Measurements from ENCODE around the gene C19orf85.
"Not testable (repeated sequence)": the region's sequence is repeated elsewhere in the genome, so short reads cannot be mapped to it uniquely, and the experiment has no call there.

The C19orf85 gene

DNA sequence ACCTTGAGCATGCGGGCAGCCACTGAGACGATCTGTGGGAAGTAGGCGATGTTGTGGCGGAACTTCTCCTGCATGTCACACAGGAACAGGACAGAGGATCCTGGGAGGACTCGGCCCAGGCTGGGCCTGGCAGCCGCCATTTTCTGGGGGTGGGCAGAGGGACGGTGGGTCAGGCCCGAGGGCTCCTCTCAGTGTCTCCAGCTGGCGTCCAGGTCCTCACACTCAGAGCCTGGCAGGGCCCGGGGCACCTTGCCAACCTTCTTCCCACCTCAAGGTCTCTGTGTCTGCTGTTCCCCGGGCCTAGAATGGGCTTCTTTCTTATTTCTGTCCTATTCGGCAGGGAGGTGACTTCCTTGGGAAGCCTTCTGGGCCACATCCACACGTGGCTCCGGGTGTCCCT is 8.2 kb downstream of the C19orf85 start:
- Mint-ChIP-seq H3K4me3 (no peak overlapping the region), H3K27me3 (peaks cover 25% of the 10 kb centered on the region), H3K36me3 (ENCODE audit: insufficient read depth) (peaks cover 5% of the 10 kb centered on the region), H3K9me3 (no peaks in the 10 kb centered on the region), H3K27ac (ENCODE audit: low read depth) (no peak overlapping the region), H3K4me1 (peaks cover 23% of the 10 kb centered on the region)
- ATAC-seq (replicated peaks; ENCODE audit: extremely low read depth, poor library complexity, severe bottlenecking) (no peak), DNase-seq (ENCODE audit: low spot score in 2 of 2) (no peak)

GRCh38 chr19:55455576-55456235 is 8.8 kb downstream of the C19orf85 start:
- H3K27me3 Mint-ChIP-seq, result peaks cover 25% of the 10 kb centered on the region
- ATAC-seq (replicated peaks; ENCODE audit: extremely low read depth, poor library complexity, severe bottlenecking) (no peak), DNase-seq (ENCODE audit: low spot score in 2 of 2) (no peak)
- H3K9me3 Mint-ChIP-seq, result no peaks in the 10 kb centered on the region
- H3K4me1 Mint-ChIP-seq, result peaks cover 21% of the 10 kb centered on the region
- H3K4me3 Mint-ChIP-seq, result no peak overlapping the region
- H3K36me3 Mint-ChIP-seq (ENCODE audit: insufficient read depth), result peaks cover 6% of the 10 kb centered on the region
- H3K27ac Mint-ChIP-seq (ENCODE audit: low read depth), result no peak overlapping the region

- ATAC-seq (replicated peaks; ENCODE audit: extremely low read depth, poor library complexity, severe bottlenecking), result no peak
- peaks cover 17% of the 10 kb centered on the region for H3K4me1 Mint-ChIP-seq
- H3K9me3 Mint-ChIP-seq, result no peaks in the 10 kb centered on the region
- H3K36me3 Mint-ChIP-seq (ENCODE audit: insufficient read depth), result peaks cover 5% of the 10 kb centered on the region
- DNase-seq (ENCODE audit: low spot score in 2 of 2), result no peak
- H3K27me3 Mint-ChIP-seq, result peaks cover 25% of the 10 kb centered on the region
- H3K4me3 Mint-ChIP-seq, result no peak overlapping the region
- no peak overlapping the region for H3K27ac Mint-ChIP-seq (ENCODE audit: low read depth)
These were observed 9.7 kb downstream of the C19orf85 start for GRCh38 chr19:55454787-55455243.

GRCh38 chr19:55453511-55454260 is 10.9 kb downstream of the C19orf85 start:
- H3K9me3 Mint-ChIP-seq, result no peaks in the 10 kb centered on the region
- ATAC-seq (replicated peaks; ENCODE audit: extremely low read depth, poor library complexity, severe bottlenecking), result no peak
- H3K27me3 Mint-ChIP-seq, result peaks cover 25% of the 10 kb centered on the region
- peak overlapping the region; percentile 25 for H3K4me3 Mint-ChIP-seq
- H3K27ac Mint-ChIP-seq (ENCODE audit: low read depth), result no peak overlapping the region
- no peak for DNase-seq (ENCODE audit: low spot score in 2 of 2)
- H3K36me3 Mint-ChIP-seq (ENCODE audit: insufficient read depth), result peaks cover 5% of the 10 kb centered on the region
- H3K4me1 Mint-ChIP-seq, result peaks cover 17% of the 10 kb centered on the region

GRCh38 chr19:55452749-55453346 is 11.7 kb downstream of the C19orf85 start:
- no peak for ATAC-seq (replicated peaks; ENCODE audit: extremely low read depth, poor library complexity, severe bottlenecking)

GRCh38 chr19:55451965-55452748 is 12.4 kb downstream of the C19orf85 start:
- Mint-ChIP-seq H3K36me3 (ENCODE audit: insufficient read depth) (peaks cover 5% of the 10 kb centered on the region), H3K9me3 (no peaks in the 10 kb centered on the region), H3K4me3 (peak overlapping the region; percentile 35), H3K4me1 (peaks cover 17% of the 10 kb centered on the region), H3K27me3 (peaks cover 25% of the 10 kb centered on the region), H3K27ac (ENCODE audit: low read depth) (no peak overlapping the region)
- peak; percentile 16 for ATAC-seq (replicated peaks; ENCODE audit: extremely low read depth, poor library complexity, severe bottlenecking)
- DNase-seq (ENCODE audit: low spot score in 2 of 2), result no peak

More at GRCh38 chr19:55452749-55453346, 11.7 kb downstream of the C19orf85 start:
- no peak for DNase-seq (ENCODE audit: low spot score in 2 of 2)
- Mint-ChIP-seq H3K4me1 (peaks cover 17% of the 10 kb centered on the region), H3K4me3 (peak overlapping the region; percentile 25), H3K27ac (ENCODE audit: low read depth) (no peak overlapping the region), H3K36me3 (ENCODE audit: insufficient read depth) (peaks cover 5% of the 10 kb centered on the region), H3K9me3 (no peaks in the 10 kb centered on the region), H3K27me3 (peaks cover 25% of the 10 kb centered on the region)

DNA sequence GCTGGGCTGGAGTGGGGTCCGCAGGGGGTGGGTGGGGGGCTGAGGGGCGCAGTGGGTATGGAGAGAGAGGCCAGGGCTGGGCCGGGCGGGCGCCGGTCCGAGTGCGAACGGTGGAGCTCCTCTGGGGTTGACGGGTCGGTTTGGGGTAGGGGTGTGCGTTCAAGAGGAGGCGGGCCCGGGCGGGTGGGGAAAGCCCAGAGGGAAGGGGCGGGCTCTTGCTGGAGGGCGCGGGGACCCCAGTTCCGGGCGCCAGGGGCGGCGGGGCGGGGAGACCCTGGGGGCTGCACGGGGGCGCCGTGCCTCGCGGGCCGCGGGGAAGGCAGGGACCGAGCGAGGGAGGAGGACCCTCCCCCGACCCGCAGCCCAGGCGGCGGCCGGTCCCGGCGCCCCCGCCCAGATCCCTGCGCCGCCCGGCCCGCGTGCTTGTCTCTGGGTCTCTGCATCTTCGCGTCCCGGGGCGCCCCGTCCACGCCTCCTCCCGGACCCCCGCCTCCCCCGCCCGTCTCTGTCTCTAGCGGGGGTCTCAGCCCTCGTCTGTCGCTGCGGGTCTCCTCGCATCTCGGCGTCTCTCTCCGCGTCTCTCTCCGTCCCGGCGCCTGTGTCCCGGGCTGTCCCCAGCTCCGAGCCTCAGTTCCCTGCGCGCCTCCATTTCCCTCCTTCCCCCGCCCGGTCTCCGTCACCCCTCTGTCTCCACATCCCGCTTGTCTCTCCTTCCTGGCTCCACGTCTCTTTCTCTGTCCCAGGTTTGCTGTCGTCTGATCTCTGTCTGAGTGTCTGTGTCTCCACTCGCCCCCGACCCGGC is 13.2 kb downstream of the C19orf85 start:
- Mint-ChIP-seq H3K36me3 (ENCODE audit: insufficient read depth) (peaks cover 5% of the 10 kb centered on the region), H3K4me1 (peaks cover 17% of the 10 kb centered on the region), H3K27ac (ENCODE audit: low read depth) (no peak overlapping the region), H3K27me3 (peaks cover 25% of the 10 kb centered on the region), H3K4me3 (peak overlapping the region; percentile 51), H3K9me3 (no peaks in the 10 kb centered on the region)
- ATAC-seq (replicated peaks; ENCODE audit: extremely low read depth, poor library complexity, severe bottlenecking) (peak; percentile 21), DNase-seq (ENCODE audit: low spot score in 2 of 2) (no peak)

DNA sequence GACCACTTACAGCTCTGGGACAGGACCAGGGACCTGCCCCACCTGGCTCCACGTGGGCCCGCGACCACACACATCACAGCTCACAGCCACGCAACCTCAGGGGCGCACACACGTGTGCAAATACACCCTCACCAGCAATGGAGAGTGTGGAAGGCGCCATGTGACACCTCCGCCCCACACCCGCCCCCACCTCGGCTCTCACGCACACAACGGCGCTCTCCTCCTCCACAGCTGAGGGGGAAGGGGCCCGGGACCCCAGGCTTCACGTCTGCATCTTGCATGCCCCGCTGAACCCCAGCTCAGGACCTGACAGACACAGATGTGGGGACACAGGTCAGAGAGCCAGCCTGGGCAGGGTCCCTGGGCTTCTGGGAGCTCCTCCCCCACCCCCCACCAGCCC is 15.1 kb downstream of the C19orf85 start:
- H3K4me3 Mint-ChIP-seq, result no peak overlapping the region
- H3K27ac Mint-ChIP-seq (ENCODE audit: low read depth), result no peak overlapping the region
- H3K9me3 Mint-ChIP-seq, result no peaks in the 10 kb centered on the region
- no peak for DNase-seq (ENCODE audit: low spot score in 2 of 2)
- peaks cover 12% of the 10 kb centered on the region for H3K4me1 Mint-ChIP-seq
- no peak for ATAC-seq (replicated peaks; ENCODE audit: extremely low read depth, poor library complexity, severe bottlenecking)
- H3K36me3 Mint-ChIP-seq (ENCODE audit: insufficient read depth), result peaks cover 4% of the 10 kb centered on the region
- peaks cover 26% of the 10 kb centered on the region for H3K27me3 Mint-ChIP-seq

DNA sequence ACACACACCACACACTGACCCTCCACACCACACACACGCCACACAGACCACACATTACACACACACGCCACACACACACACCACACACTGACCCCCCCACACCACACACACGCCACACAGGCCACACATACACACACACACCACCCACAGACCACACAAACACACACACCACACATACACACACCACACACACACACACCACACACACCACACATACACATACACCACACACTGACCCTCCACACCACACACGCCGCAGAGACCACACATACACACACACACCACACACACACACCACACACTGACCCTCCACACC is 16.4 kb downstream of the C19orf85 start:
- peaks cover 13% of the 10 kb centered on the region for H3K4me1 Mint-ChIP-seq

DNA sequence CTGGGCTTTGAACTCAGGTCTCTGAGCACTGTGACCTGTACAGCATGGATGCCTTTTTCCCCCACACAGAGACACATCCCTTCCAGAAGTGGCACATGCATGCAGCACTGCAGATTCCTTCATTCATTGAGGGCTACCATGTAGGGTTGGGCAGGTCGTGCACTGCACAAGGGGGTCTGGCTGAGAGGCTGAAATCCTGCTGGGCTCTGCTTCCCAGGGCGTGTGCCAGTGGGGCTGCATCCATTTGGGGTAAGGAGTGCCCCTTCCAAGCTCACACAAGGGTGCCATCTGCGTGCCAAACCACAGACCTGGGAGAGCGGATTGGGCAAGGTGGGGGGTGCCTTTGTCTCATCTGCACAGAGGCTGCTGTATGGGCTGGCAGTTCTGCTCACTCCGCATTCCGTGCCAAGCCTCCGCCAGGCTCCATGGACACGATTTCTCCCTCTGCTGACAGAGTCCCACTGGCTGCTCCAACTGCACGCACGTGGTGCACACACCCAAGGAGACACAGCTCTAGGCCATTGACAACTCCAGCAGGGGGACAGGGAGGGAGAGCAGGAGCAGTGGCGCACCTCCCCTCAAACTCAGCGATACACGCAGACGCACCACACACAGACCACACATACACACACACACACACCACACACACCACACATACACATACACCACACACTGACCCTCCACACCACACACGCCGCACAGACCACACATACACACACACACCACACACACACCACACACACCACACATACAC is 17.0 kb downstream of the C19orf85 start:
- Mint-ChIP-seq H3K36me3 (ENCODE audit: insufficient read depth) (peaks cover 1% of the 10 kb centered on the region), H3K4me3 (no peak overlapping the region), H3K9me3 (no peaks in the 10 kb centered on the region), H3K27ac (ENCODE audit: low read depth) (no peak overlapping the region), H3K4me1 (peaks cover 17% of the 10 kb centered on the region), H3K27me3 (peaks cover 27% of the 10 kb centered on the region)
- DNase-seq (ENCODE audit: low spot score in 2 of 2), result no peak
- no peak for ATAC-seq (replicated peaks; ENCODE audit: extremely low read depth, poor library complexity, severe bottlenecking)

More for the DNA sequence above, 16.4 kb downstream of the C19orf85 start:
- not testable (repeated sequence) for ATAC-seq (replicated peaks; ENCODE audit: extremely low read depth, poor library complexity, severe bottlenecking); H3K9me3 Mint-ChIP-seq; H3K27ac Mint-ChIP-seq (ENCODE audit: low read depth); DNase-seq (ENCODE audit: low spot score in 2 of 2); H3K4me3 Mint-ChIP-seq; H3K36me3 Mint-ChIP-seq (ENCODE audit: insufficient read depth)
- H3K27me3 Mint-ChIP-seq, result peaks cover 26% of the 10 kb centered on the region

DNA sequence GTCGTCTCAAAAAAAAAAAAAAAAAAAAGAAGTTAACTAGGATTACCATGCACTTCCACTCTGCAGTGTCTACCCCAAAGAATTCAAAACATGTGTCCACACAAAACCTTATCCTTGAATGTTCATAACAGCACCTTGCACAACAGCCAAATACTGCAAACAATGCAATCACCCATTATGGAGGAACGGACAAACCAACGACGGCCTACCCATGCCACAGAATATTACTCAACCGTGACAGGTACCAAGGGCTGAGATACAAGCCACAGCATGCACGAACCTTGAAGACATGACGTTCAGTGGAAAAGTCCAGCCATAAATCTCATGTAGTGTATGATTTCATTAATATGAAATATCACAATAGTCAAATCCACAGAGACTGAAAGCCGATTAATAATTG is 18.5 kb downstream of the C19orf85 start:
- peaks cover 1% of the 10 kb centered on the region for H3K36me3 Mint-ChIP-seq (ENCODE audit: insufficient read depth)
- no peak overlapping the region for H3K27ac Mint-ChIP-seq (ENCODE audit: low read depth)
- DNase-seq (ENCODE audit: low spot score in 2 of 2), result no peak
- peaks cover 38% of the 10 kb centered on the region for H3K27me3 Mint-ChIP-seq
- H3K9me3 Mint-ChIP-seq, result no peaks in the 10 kb centered on the region
- H3K4me3 Mint-ChIP-seq, result no peak overlapping the region
- peaks cover 19% of the 10 kb centered on the region for H3K4me1 Mint-ChIP-seq
- no peak for ATAC-seq (replicated peaks; ENCODE audit: extremely low read depth, poor library complexity, severe bottlenecking)

Measured in central memory CD8-positive, alpha-beta T cell (primary cell).